Naive B cell (primary cell): ENCODE results near the gene ADAMTS17. TPM values are rescaled to one million over a fixed set of nuclear protein-coding genes. Genes with fewer than 3 reads are reported as not detected.

ENCODE experiments used
- ATAC-seq, 2 donors: fragments of 150-1000 bp; cut with Tn5 transposase; 2 replicates each; pipeline ENCODE4 v1.10.0; 2021; ENCODE audit warnings: low read depth in 2 of 2, mild to moderate bottlenecking in 2 of 2, moderate library complexity in 2 of 2
- DNase-seq: peaks from one replicate; pipeline ENCODE4 v3.0.0; 2022
- H3K27ac Mint-ChIP-seq, 6 donors: one replicate each; pipeline ENCODE4 v1.8.0; 2020 to 2022; ENCODE audit warnings: mild to moderate bottlenecking in 6 of 6, mixed read lengths in 6 of 6, moderate library complexity in 5 of 6, inconsistent platforms in 2 of 6
- H3K27me3 Mint-ChIP-seq, 3 donors: one replicate each; pipeline ENCODE4 v1.8.0; 2021 to 2022; ENCODE audit warnings: mixed read lengths in 3 of 3, mild to moderate bottlenecking in 1 of 3
- H3K36me3 Mint-ChIP-seq, 2 donors: one replicate each; pipeline ENCODE4 v1.8.0; 2020 to 2022; ENCODE audit warnings: mixed read lengths in 2 of 2, inconsistent platforms in 1 of 2, mild to moderate bottlenecking in 1 of 2
- H3K4me1 Mint-ChIP-seq, 3 donors: one replicate each; pipeline ENCODE4 v1.8.0; 2020 to 2022; ENCODE audit warnings: mixed read lengths in 3 of 3, inconsistent platforms in 1 of 3, mild to moderate bottlenecking in 1 of 3, moderate library complexity in 1 of 3
- H3K4me3 Mint-ChIP-seq, 8 donors: one replicate each; pipeline ENCODE4 v1.8.0; 2020 to 2022; ENCODE audit warnings: mild to moderate bottlenecking in 8 of 8, mixed read lengths in 8 of 8, moderate library complexity in 8 of 8, inconsistent platforms in 2 of 8
- H3K9me3 Mint-ChIP-seq, 7 donors: one replicate each; pipeline ENCODE4 v1.8.0; 2020 to 2022; ENCODE audit warnings: mixed read lengths in 7 of 7, mild to moderate bottlenecking in 5 of 7, inconsistent platforms in 2 of 7, moderate library complexity in 1 of 7
- polyA plus RNA-seq, 6 donors: library from polyadenylated mRNA; unstranded; fragments of 300-500 nt; fragmentation: Illumina TruSeq; gene quantifications; one replicate each; pipeline ENCODE4 v1.2.3, GENCODE V29; 2021; ENCODE audit warnings: low read depth in 6 of 6

The ADAMTS17 gene
- polyA plus RNA-seq, 6 donors from 2014 or later: not detected

DNA sequence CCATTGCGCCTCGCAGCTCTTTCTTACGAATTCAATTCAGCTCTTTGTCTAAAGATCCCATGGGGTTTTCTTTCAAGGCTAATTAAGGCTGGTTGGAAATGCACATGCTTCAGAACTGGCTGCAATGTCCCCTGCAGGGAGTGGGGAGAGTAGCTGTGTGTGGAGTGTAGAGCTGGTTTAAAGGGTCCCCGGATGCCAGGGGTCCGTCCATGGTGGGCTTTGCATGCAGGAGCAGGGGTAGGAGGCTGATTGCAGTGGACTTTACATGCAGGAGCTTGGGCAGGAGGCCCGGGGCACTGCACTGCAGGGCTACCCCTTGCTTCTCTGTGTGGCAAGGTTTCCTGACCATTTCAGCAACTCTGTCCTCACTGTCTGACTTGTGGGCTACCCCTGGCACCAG lies 346.9 kb downstream of the ADAMTS17 start:
- no peaks in the 10 kb centered on the region for H3K4me1 Mint-ChIP-seq

DNA sequence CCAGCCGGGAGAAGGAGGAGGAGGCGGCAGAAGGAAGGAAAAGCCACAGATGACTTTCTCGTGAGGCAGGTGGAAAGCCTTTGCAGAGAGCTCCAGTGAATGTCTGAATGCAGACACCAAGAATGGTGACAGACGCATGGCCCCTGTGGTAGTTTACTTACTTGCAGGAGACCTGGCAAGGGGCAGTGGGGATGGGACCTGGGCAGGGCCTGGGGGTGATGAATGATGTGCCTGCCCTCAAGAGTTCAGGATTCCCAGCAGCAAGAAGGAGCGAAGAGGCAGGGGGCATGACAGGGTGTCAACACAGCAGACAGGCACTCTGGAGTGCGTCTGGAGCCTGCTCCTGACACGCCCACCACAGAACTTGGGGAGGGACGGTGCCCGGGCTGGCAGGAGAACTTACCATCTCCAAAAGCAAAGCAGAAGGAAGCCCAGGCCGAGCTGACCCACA lies 348.1 kb downstream of the ADAMTS17 start:
- DNase-seq (no peak), ATAC-seq (no peak)
- Mint-ChIP-seq H3K4me3 (peak overlapping the region in 1 of 8 donors; percentile 61), H3K36me3 (no peaks in the 10 kb centered on the region), H3K27ac (no peak overlapping the region), H3K4me1 (no peaks in the 10 kb centered on the region), H3K27me3 (peaks cover 11 to 23% (median 13%) of the 10 kb centered on the region in 3 donors), H3K9me3 (peaks cover 0 to 12% (median 3%) of the 10 kb centered on the region in 7 donors)

More for the DNA sequence above, 346.9 kb downstream of the ADAMTS17 start:
- no peak for DNase-seq
- Mint-ChIP-seq H3K4me3 (no peak overlapping the region), H3K27me3 (peaks cover 4 to 23% (median 22%) of the 10 kb centered on the region in 3 donors), H3K9me3 (peaks cover 0 to 7% (median 5%) of the 10 kb centered on the region in 7 donors), H3K36me3 (no peaks in the 10 kb centered on the region), H3K27ac (no peak overlapping the region)
- no peak for ATAC-seq

GRCh38 chr15:99993262-99993661 lies 348.5 kb downstream of the ADAMTS17 start:
- Mint-ChIP-seq H3K27ac (no peak overlapping the region), H3K36me3 (no peaks in the 10 kb centered on the region), H3K4me3 (peak overlapping the region in 1 of 8 donors; percentile 61), H3K9me3 (peaks cover 1 to 17% (median 4%) of the 10 kb centered on the region in 7 donors), H3K27me3 (peaks cover 11 to 23% (median 13%) of the 10 kb centered on the region in 3 donors), H3K4me1 (no peaks in the 10 kb centered on the region)
- DNase-seq (no peak), ATAC-seq (no peak)

- H3K4me3 Mint-ChIP-seq: no peak overlapping the region
- no peak overlapping the region for H3K27ac Mint-ChIP-seq
- peaks cover 11 to 23% (median 13%) of the 10 kb centered on the region in 3 donors for H3K27me3 Mint-ChIP-seq
- ATAC-seq (no peak), DNase-seq (no peak)
- no peaks in the 10 kb centered on the region for H3K36me3 Mint-ChIP-seq
- H3K4me1 Mint-ChIP-seq: no peaks in the 10 kb centered on the region
- H3K9me3 Mint-ChIP-seq: peaks cover 3 to 19% (median 5%) of the 10 kb centered on the region in 7 donors
Observed at GRCh38 chr15:99992611-99993231, 349.1 kb downstream of the ADAMTS17 start.

DNA sequence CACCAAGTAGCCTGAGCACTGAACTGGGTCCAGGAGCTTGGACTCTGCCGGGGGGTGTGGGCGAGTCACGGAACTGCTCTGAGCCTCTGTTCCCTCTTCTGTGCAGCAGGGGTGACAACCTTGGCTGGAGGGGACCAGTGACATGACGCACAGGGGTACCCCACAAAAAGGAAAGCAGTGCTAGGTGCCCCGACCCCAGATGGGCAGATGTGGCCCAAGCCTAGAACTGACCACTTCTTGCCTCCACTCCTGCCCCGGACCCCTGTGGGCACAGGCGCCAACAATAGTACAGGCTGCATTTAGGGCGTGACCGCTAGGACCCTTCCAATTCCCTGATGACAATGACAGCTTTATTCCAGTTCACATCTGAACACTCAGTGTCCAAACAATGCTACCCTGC lies 352.7 kb downstream of the ADAMTS17 start:
- no peaks in the 10 kb centered on the region for H3K4me1 Mint-ChIP-seq
- H3K9me3 Mint-ChIP-seq: peaks cover 3 to 19% (median 6%) of the 10 kb centered on the region in 7 donors
- DNase-seq (no peak), ATAC-seq (no peak)
- peaks cover 20 to 37% (median 21%) of the 10 kb centered on the region in 3 donors for H3K27me3 Mint-ChIP-seq
- no peak overlapping the region for H3K4me3 Mint-ChIP-seq
- no peak overlapping the region for H3K27ac Mint-ChIP-seq
- H3K36me3 Mint-ChIP-seq: no peaks in the 10 kb centered on the region

GRCh38 chr15:99987701-99988100 lies 354.1 kb downstream of the ADAMTS17 start:
- no peaks in the 10 kb centered on the region for H3K36me3 Mint-ChIP-seq
- peaks cover 3 to 19% (median 6%) of the 10 kb centered on the region in 7 donors for H3K9me3 Mint-ChIP-seq
- H3K4me1 Mint-ChIP-seq: no peaks in the 10 kb centered on the region
- H3K4me3 Mint-ChIP-seq: no peak overlapping the region
- no peak overlapping the region for H3K27ac Mint-ChIP-seq
- ATAC-seq: no peak
- DNase-seq: no peak
- H3K27me3 Mint-ChIP-seq: peaks cover 21 to 43% (median 22%) of the 10 kb centered on the region in 3 donors

DNA sequence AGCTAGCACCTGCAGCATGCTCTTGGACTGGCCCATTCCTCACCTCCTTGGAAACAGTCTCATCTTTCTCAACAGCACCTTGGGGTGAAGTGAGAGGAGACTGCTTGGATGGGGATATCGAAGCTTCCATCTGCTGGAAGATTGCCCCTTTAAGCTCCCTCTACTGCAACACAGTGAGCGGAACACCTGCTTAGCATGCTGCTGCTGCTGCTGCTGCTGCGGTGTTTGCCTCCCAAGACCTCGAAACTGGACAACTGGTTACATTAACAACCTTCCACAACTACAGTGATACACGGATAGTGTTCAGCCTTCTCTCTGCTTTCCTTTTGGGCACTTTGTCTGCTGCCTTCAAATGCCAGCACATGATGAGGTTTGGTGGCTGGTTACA lies 354.7 kb downstream of the ADAMTS17 start:
- Mint-ChIP-seq H3K4me3 (no peak overlapping the region), H3K9me3 (peaks cover 3 to 19% (median 6%) of the 10 kb centered on the region in 7 donors), H3K36me3 (no peaks in the 10 kb centered on the region), H3K27ac (peak overlapping the region in 1 of 6 donors; percentile 61), H3K27me3 (peaks cover 24 to 48% (median 27%) of the 10 kb centered on the region in 3 donors), H3K4me1 (no peaks in the 10 kb centered on the region)
- ATAC-seq (no peak), DNase-seq (no peak)

DNA sequence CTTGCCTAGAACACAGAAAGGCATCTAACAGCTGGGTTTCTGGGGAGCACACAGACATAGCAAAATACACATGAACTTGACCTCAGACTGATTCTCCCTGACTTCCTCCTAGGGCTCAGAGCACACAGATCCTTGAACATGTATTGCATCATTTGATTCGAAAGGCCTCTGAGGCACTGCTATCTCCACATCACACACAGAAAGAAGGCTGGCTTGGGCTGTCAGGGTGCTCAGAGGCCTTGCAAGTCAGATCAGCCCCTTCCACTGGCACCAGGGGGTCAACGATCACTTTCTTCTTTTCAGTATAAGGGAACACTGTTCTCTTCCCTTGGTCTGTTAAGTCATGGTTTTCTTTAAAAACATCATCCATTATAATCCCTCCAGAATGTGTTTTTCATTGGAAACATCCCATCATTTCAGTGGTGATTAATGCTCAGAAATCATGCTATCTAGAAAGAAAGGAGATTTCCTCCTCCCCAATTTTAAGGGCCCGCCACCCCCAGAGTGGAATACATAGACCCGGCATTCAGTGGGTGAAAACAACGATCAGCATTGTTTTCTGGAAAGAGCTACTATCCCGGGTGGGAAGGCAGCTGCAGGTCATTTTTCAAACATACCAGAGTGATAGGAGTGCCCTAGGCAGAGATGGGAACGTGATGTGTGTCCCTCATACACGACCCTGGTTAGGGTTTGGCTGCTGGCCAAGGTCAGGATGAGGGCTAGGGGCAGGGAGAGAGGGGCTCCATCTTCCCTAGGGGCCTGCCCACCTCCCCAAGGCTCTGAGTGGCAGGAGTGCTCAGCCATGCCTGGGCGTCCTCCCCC lies 355.3 kb downstream of the ADAMTS17 start:
- H3K27me3 Mint-ChIP-seq: peaks cover 24 to 44% (median 28%) of the 10 kb centered on the region in 3 donors
- no peak for DNase-seq
- no peak overlapping the region for H3K4me3 Mint-ChIP-seq
- no peaks in the 10 kb centered on the region for H3K36me3 Mint-ChIP-seq
- peak overlapping the region in 1 of 6 donors; percentile 0 for H3K27ac Mint-ChIP-seq
- H3K4me1 Mint-ChIP-seq: no peaks in the 10 kb centered on the region
- peaks cover 3 to 14% (median 5%) of the 10 kb centered on the region in 7 donors for H3K9me3 Mint-ChIP-seq
- ATAC-seq: no peak

- Mint-ChIP-seq H3K36me3 (no peaks in the 10 kb centered on the region), H3K27ac (no peak overlapping the region), H3K9me3 (peaks cover 3 to 12% (median 4%) of the 10 kb centered on the region in 7 donors), H3K27me3 (peaks cover 30 to 50% (median 31%) of the 10 kb centered on the region in 3 donors), H3K4me1 (no peaks in the 10 kb centered on the region), H3K4me3 (no peak overlapping the region)
- no peak for DNase-seq
- no peak for ATAC-seq
Observed at GRCh38 chr15:99985878-99986277, 355.9 kb downstream of the ADAMTS17 start.

DNA sequence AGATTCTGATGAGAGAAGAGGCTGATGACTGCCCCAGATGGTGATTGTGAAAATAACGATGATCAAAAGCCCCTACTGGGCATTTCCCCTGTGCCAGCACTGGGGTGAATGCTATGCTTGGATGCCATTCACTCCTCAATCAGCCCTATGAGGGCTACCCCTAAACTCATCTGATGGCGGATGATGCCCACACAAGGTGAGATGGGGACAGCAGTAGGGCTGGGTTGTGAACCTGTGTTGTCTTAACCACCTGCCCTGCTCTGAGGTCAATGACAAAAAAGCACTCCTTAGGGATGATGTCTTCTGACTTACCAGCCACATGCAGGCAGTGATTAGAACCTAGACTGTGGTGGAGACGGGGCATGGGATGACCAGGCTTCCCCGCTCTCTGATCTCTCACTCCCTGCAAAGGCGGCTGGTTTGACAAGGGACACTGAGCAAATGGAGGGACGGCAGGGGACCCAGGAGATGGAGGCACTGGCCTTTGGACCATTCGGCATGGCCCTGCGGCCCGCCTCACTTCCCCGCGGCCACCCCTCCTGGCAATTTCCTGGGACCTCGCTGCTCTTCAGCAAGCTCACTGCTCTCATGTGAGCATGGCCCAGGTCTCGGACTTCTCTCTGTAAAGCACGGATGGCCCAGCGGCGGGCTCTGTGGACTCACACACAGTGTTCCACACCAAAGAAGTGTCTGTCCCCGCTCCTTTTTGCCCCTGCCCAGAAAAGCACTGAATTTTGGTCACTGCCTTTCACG lies 357.1 kb downstream of the ADAMTS17 start:
- H3K4me3 Mint-ChIP-seq: no peak overlapping the region
- H3K27ac Mint-ChIP-seq: no peak overlapping the region
- no peaks in the 10 kb centered on the region for H3K4me1 Mint-ChIP-seq
- peaks cover 3 to 12% (median 4%) of the 10 kb centered on the region in 7 donors for H3K9me3 Mint-ChIP-seq
- H3K27me3 Mint-ChIP-seq: peaks cover 27 to 61% (median 38%) of the 10 kb centered on the region in 3 donors
- ATAC-seq: no peak
- no peaks in the 10 kb centered on the region for H3K36me3 Mint-ChIP-seq
- DNase-seq: no peak

DNA sequence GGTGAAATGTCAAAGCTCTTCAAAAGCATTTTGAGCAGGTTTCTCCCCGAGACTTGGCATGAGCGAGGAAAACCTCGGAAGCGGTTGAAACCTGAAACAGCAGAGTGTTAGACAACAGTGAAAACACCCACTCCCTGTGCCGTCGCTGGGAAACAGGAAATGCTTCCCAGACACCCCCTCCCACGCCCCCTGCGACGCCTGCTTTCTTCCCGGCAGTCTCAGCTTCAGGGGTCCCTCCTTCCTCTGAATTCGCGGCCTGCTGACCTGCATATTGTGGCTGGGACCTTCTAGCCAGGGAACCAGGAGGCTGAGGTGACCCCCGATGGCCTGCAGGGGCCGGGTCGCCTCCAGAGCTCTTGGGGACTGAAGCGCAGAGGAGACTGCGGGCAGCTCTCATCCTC lies 357.9 kb downstream of the ADAMTS17 start:
- ATAC-seq: no peak
- Mint-ChIP-seq H3K27ac (no peak overlapping the region), H3K9me3 (peaks cover 0 to 7% (median 4%) of the 10 kb centered on the region in 7 donors), H3K4me1 (no peaks in the 10 kb centered on the region), H3K4me3 (no peak overlapping the region), H3K27me3 (peaks cover 22 to 61% (median 38%) of the 10 kb centered on the region in 3 donors), H3K36me3 (no peaks in the 10 kb centered on the region)
- DNase-seq: no peak

GRCh38 chr15:99983171-99983885 lies 358.4 kb downstream of the ADAMTS17 start:
- Mint-ChIP-seq H3K36me3 (no peaks in the 10 kb centered on the region), H3K4me3 (no peak overlapping the region), H3K27ac (no peak overlapping the region), H3K27me3 (peaks cover 22 to 61% (median 38%) of the 10 kb centered on the region in 3 donors), H3K4me1 (no peaks in the 10 kb centered on the region), H3K9me3 (peaks cover 0 to 4% (median 3%) of the 10 kb centered on the region in 7 donors)
- ATAC-seq: no peak
- DNase-seq: no peak

GRCh38 chr15:99982662-99983061 lies 359.1 kb downstream of the ADAMTS17 start:
- no peak overlapping the region for H3K4me3 Mint-ChIP-seq
- H3K36me3 Mint-ChIP-seq: no peaks in the 10 kb centered on the region
- no peaks in the 10 kb centered on the region for H3K4me1 Mint-ChIP-seq
- no peak overlapping the region for H3K27ac Mint-ChIP-seq
- DNase-seq (no peak), ATAC-seq (no peak)
- peaks cover 0 to 4% (median 0%) of the 10 kb centered on the region in 7 donors for H3K9me3 Mint-ChIP-seq
- H3K27me3 Mint-ChIP-seq: peaks cover 22 to 65% (median 38%) of the 10 kb centered on the region in 3 donors
